GM21423 (cell line): ENCODE data around the gene NDUFS7.
A peak's percentile ranks its signal among the peaks of the same experiment; 100 is the strongest.

Source experiments
- ATAC-seq: cut with Tn5 transposase; IDR thresholded peaks from one replicate; pipeline ENCODE4 v1.9.1; 2021; ENCODE audit warnings: mild to moderate bottlenecking, moderate library complexity; ENCODE audit not compliant: unreplicated experiment

Gene NDUFS7

DNA sequence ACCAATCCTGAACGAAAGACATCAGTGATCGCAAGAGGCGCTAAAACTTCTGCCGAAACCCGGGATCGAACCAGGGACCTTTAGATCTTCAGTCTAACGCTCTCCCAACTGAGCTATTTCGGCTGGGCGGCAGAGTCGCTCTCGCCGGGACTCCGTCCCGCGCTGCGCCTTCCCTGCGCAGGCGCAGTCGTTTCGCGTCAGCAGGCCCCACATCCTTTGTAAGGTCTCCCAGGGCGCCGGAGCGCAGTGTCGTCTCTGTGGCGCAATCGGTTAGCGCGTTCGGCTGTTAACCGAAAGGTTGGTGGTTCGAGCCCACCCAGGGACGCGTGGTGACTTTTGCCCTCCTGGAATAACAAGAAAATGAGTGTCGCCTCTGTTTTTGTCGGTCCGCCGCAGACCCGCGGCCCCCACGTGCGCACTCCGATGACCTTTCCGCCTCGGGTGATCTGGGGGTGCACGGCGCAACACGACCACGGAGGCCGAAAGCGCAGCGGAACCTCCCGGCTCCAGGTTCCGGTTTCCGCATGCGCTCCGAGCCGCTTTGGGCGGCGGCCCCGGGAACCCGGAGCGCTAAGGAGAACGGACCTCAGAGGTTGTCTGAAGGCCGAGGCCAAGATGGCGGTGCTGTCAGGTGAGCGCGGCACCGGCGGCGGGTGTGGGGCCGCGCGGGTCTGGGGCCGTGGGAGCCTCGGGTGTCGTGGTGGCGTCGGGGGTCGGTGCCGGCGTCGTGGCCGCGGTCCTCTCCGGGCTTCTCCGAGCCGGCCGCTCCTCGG lies at the start of gene NDUFS7:
Gene NDUFS7 (plus strand): TSS at position 596 of the 773 bp plus-strand sequence. CDS start 20 bp downstream, at position 616.
- ATAC-seq: peak; percentile 81

DNA sequence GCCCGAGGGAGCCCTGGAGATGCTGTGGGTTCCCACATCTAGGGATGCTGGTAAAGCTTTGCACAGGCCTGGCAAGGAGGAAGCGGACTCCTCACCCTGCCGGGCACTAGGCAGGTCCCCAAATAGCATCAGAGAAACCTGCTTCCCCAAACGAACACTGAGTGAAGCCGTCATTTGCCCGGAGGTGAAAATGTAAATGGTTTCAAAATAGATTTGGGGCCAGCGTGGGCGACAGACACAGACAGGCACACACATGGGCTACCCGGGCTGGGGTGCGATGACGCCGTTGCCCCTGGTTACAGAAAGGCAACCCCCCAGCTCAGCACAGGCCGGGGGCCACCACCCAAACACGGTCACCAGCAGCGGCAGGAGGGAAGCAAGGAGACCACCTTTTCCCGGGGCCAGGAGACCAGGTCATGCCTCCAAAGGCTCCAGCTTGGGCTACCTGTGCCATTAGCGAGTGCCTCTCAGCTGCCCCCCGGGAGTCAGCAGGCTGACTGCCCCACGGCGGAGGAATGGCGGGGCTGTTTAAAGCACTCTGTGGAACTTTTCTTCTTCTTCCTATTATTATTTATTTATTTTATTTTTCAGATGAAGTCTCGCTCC lies 47.5 kb upstream of the NDUFS7 start:
- no peak for ATAC-seq

DNA sequence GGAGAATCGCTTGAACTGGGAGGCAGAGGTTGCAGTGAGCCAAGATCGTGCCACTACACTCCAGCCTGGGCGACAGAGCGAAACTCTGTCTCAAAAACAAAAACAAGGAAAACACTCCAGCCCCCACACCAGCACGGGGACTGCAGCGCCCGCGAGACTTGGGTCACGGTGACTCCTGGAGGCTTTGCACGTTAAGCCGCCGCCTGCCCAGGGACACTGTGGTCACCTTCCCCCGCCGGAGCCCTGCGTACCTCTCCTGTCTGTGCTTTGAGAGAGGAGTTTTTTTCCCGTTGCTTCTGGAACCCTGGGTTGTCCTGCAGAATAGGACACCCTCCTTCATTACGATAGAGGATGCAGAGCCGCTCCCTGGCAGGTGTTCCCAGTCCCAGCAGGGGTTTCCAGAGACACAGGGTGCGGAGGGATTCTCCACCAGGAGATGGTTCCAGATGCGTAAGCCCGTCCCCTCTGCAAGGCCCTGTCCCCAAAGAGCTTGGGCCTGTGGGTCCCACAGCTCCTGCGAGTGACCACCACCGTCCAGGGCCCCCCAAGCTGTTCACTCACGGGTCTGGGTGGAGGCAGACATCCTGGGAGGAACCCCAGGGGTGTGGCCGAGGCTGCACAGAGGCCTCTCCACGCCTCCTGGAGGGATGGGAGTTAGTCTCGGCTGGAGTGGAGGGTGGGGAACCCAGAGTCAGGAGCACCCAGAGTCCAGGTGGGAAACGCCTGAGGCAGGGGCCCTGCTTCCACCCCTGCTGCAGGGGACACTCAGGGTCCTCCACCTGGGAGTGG lies 42.8 kb upstream of the NDUFS7 start:
- no peak for ATAC-seq

DNA sequence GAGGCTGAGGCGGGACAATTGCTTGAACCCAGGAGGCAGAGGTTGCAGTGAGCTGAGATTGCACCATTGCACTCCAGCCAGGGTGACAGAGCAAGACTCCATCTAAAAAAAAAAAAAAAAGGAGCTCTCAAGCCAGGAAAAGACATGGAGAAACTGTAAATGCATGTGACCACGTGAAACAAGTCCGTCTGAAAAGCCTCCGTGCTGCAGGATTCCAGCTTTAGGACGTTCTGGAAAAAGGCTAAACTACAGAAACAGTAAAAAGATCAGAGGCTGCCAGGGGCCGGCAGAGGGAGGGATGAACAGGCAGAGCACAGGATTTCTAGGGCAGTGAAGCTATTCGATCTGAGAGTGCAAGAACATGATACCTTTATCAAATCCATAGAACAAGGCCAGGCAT lies 40.7 kb upstream of the NDUFS7 start:
- ATAC-seq: no peak

DNA sequence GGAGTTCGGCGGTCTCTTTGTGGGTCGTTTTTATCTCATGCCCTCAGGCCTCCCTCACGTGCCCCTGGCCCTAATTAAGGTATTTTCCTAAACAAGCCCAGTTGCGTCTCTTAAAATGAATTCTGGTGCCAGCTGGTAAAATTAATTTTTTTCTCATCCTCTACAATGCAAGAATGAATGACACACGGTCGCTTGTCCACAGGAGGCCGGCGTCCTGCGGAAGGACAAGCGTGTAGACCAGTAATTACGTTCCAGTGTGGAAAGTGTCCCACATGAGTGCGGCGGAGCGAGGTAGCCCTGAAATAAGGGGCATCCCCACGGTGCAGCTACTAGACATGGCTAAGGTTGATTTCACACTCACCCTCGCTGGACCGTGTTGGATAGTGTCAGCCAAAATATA lies 34.5 kb upstream of the NDUFS7 start:
- ATAC-seq: no peak

DNA sequence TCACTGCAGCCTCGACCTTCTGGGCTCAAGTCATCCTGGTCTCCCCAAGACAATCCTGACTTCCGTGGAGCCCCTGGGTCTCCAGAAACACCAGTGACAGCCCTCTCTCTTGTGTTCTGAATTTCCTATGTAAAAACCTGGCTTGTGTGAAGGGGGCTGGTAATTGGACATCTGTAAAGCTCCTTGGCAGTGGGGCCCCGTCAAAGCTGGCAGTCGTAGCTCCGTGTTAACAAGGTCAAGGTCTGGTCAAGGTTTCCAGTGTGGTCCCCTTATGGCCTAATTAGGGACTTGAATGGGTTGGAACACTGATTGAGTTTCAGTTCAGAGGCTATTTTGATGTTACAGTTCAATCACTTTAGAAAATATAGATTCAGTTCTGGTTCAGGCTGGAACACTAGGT lies 32.8 kb upstream of the NDUFS7 start:
- no peak for ATAC-seq

DNA sequence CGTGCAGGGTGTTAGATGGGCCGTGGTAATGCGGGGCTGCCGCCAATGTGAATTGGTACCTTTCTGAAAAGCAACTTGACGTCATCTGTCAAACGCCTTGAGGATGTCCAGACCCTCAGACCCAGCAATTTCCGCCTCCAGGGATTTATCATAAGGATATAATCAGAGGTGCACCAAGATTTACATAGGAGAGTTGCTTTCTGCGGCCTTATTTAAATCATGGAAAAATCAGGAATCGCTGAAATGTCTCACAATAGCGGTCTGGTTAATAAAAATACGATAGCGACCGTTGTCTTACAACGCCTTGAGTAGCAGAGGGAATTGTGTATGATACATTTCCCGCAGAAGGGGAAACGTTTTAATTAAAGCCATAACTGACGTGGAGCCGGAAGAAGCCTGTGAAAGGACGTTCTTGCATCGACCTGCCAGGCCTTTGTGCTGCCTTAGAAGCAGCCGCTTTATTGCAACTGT lies 32.3 kb upstream of the NDUFS7 start:
- ATAC-seq: no peak

DNA sequence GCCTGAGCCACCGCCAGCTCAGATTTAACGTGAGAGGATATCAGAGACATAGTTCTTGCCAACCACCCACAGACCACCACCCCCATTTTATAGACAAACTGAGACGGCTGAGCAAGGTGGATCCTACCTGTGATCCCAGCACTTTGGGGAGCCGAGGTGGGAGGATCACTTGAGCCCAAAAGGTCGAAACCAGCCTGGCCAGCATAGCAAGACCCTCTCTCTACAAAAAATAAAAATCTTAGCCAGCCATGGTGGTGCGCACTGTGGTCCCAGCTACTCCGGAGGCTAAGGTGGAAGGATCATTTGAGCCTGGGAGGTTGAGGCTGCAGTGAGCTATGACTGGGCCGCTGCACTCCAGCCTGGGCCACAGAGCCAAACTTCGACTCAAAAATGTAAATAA lies 30.6 kb upstream of the NDUFS7 start:
- no peak for ATAC-seq

DNA sequence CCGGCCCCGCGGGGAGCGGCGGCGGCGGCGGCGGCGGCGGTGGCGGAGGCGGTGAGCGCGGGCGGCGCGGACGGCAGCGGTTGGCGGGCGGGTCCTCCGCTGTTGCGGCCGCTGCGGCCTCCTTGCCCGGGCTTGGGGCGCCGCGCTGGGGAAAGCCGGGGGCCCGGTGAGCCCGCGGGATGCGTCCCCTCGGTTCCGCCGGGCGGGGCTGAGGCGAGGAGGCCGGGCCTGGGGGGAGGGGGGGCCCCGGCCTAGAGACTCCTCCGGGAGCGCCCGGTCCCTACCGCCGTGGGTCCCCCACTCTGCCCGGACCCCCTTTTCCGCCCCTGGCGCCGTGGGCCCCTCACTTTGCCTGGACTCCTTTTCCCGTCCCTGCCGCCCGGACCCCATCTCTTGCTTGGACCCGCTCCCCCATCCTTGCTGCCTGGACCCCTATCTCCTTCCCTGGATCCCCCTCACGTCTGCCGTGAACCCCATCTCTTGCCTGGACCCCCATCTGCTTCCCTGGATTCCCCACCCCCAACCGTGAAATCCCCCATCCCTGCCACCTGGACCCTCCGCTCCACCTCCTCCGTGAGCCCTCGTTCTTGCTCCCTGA lies 28.6 kb upstream of the NDUFS7 start:
- ATAC-seq: no peak

DNA sequence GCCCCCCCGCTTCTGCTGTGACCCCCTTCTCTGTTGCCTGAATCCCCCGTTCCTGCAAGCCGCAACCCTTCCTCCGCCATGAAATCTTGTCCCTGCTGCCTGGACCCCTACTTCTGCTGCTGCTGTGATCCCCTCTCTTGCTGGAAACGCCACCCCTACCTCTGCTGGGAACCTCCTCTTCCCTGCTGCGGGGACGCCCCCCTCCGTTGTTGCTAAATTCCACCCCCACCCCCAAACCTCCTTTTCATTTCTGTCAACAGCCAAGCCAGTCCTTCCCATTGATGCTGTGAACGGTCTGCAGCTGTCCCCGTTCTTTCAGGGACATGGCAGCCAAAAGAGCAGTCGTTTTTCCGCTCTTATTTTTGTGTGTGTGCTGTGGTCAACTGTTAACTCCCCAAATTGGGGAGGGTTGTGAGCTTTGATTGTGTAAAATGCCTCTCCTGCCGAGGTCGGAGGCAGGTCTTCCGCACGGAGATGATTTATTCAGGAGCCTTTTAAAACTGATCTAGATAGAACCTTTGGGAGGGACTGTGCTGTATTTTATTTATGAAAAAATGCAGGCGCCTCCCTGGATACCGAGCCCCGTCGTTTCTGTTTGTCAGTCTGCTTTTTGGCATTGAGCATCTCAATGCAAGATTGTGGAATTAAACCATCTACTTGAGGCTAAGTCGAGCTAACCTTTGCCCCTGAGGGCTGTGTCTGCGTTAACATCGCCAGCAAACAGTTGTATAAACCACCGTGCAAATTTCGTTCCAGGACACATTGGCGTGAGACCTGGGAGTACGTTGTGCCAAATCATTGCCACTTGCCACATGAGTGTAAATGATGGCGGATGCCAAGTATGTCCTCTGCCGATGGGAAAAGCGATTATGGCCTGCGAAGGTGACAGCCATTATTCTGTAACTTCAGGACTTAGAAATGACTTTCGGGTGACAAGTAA lies 27.9 kb upstream of the NDUFS7 start:
- no peak for ATAC-seq

DNA sequence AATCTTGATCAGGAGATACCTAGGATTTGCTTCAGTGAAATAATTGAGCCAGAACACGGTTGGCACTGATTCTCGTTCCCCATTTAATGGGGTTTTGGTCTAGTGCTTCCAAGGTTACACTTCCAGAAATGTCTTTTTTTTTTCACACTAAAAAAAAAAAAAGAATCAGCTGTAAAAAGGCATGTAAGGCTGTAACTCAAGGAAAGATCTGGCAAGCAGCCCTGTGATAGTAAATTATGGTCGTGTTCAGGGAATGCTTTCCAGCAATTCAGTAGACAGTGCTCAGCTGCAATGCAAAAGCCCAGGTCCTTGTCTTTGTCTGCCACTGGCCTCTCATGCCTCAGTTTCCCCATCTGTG lies 27.2 kb upstream of the NDUFS7 start:
- ATAC-seq: no peak

DNA sequence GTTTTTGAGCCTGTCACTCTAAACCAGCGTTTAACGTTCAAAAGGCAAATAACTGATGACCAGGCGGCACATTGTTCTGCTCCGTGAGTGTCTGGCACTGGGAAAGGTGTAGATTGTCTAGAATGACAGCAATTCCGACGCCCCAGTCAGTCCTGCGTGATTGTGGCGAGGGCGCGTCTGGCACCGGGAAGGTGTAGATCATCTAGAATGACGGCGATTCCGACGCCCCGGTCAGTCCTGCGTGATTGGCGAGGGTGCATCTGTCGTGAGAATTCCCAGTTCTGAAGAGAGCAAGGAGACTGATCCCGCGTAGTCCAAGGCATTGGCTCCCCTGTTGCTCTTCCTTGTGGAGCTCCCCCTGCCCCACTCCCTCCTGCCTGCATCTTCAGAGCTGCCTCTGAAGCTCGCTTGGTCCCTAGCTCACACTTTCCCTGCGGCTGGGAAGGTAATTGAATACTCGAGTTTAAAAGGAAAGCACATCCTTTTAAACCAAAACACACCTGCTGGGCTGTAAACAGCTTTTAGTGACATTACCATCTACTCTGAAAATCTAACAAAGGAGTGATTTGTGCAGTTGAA lies 26.1 kb upstream of the NDUFS7 start:
- ATAC-seq: no peak

DNA sequence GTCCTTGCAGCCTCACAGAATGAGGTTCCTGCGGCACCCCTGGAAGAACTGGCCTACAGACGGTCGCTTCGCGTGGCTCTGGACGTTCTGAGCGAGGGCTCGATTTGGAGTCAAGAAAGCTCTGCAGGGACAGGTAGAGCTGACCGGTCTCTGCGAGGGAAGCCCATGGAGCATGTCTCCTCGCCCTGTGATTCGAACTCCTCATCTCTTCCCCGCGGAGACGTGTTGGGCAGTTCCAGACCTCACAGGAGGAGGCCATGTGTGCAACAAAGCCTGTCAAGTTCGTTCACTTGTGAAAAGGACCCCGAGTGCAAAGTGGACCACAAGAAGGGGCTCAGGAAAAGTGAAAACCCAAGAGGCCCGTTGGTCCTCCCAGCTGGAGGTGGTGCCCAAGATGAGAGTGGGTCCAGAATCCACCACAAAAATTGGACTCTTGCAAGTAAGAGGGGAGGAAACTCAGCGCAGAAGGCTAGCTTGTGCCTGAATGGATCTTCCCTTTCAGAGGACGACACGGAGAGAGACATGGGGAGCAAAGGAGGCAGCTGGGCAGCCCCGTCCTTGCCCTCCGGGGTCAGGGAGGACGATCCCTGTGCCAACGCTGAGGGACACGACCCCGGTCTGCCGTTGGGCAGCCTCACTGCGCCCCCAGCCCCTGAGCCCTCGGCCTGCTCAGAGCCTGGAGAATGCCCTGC lies 23.4 kb upstream of the NDUFS7 start:
- no peak for ATAC-seq

DNA sequence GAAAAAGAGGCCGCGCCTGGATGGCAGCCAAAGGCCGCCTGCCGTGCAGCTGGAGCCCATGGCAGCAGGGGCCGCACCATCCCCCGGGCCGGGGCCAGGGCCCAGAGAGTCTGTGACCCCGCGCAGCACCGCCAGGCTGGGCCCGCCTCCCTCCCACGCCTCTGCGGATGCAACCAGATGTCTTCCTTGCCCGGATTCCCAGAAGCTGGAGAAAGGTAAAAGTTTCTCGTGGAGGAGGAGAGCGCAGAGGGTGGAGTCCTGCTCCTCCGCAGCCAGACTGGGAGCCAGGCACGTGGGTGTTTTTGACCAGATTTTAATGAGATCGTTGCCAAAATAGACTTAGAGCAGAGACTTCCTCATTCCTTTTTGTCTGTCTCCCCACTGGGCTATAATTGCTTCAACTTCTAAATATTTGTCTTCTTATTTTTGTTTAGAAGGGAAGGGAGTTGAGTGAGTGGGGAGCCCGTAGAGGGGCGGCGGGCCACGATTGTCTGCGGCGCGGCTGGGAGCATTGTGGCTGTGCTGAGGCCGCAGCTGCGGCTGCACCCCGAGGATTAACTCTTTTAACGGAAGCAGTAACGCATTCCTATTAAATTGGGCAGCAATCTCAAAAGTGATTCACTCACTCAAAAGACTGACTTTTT lies 22.8 kb upstream of the NDUFS7 start:
- no peak for ATAC-seq

DNA sequence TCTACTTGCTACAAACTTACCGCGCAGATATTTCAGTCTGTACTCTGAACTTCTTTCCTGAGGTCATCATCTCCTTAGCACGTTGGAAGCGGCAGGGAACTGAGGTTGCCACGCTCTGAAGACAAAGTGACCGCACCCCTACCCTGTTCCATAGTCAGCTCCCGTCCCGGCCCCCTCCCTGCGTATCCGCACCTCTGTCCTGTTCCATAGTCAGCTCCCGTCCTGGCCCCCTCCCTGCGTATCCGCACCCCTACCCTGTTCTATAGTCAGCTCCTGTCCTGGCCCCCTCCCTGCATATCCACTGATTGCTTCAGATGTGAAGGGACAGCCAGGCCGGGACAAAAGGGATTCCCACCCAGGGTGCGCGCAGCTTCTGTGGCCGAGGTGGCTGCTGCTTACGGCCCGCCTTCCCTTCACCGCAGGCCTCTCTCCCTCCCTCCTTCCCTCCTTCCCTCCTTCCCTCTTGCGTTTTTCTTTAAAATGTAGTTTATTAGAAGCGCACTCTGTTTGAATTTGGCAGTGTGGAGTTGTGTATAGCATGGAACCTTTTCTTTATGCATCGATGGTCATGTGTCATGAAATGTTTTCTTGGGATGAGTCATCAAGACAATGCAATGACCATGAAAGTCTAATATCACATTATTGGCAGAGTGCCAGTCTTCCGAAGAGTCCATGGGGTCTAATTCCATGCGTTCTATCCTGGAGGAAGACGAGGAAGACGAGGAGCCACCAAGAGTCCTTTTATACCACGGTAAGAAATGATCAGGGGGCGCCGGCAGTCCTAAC lies 21.9 kb upstream of the NDUFS7 start:
- ATAC-seq: no peak

DNA sequence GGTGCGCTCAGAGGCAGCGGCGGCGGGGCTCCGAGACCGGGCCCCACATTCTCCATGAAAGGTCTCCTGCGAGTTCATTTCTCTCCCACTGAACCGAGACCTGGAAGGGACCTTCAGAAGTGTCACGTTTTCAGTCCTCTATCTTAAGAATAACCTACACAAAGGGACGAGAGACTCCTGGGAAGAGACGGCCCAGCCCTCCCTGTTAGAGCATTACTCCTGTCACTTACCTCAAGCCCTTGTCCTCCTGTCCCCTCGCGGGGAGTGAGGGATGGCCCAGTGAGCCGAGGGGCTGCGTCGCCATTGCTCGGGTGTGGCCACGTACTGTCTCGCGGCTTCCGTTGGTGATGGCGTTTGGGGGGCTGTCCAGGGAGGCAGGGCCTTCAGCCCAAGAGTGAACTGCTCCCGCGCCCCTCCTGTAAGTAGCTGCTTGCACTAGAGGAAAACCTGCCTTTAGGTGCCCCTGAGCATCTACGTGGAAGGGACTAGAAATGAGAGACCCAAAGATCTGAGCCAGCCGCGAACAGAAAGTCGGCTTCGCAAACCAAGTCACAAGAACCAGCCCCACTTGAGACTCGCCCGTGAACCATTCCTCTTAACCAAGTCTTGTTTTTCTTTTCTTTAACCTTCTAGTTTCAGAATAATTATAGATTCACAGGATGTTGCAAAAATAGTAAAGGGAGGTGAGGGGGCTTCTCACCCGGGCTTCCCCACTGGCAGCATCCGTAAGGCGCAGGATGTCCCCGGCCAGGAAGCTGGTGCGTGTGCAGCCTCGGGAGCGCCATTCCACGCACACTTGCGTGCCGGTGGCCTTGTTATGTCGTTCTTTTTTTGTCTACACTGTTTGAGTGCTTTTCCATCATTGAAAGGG lies 21.1 kb upstream of the NDUFS7 start:
- ATAC-seq: no peak

DNA sequence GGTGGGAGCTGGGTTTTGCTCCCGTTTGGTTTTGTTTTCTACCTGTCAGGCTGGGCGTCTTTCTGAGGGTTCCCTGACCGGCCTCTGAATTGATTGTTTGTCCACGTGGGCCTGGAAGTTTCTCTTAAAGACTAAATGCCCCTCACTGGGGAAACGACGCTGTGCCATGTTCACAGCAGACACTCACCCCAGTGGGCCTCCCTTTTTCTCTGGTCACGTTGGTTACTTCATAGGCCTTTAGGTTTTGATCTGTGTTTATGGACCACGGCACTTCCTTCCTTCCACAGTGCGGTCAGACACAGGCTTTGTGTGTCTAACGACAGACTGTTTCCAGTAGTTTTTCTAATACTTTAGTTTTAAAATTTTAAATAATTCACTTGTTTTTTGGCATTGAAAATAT lies 20.1 kb upstream of the NDUFS7 start:
- no peak for ATAC-seq
